GM18517 (cell line): ENCODE results near the gene TTC1.
"Not testable (repeated sequence)": the region's sequence is repeated elsewhere in the genome, so short reads cannot be mapped to it uniquely, and the experiment has no call there.

Experiments used
- ATAC-seq: cut with Tn5 transposase; IDR thresholded peaks from one replicate; pipeline ENCODE4 v1.9.1; 2021; ENCODE audit warnings: mild to moderate bottlenecking, moderate library complexity; ENCODE audit not compliant: unreplicated experiment

Gene TTC1

GRCh38 chr5:159993194-159993593 lies 15.7 kb upstream of the TTC1 start:
- ATAC-seq = no peak

GRCh38 chr5:159995907-159996306 lies 13.0 kb upstream of the TTC1 start:
- ATAC-seq = no peak

GRCh38 chr5:160001457-160001856 lies 7.5 kb upstream of the TTC1 start:
- no peak for ATAC-seq

GRCh38 chr5:160007514-160007913 lies 1.4 kb upstream of the TTC1 start:
- ATAC-seq = no peak

GRCh38 chr5:160008529-160008876 lies 436 bp upstream of the TTC1 start:
- peak; percentile 23 for ATAC-seq

- ATAC-seq = no peak
Observed at GRCh38 chr5:160009591-160009989, 651 bp downstream of the TTC1 start.

- no peak for ATAC-seq
Observed at GRCh38 chr5:160011471-160011870, 2.5 kb downstream of the TTC1 start.

- not testable (repeated sequence) for ATAC-seq
Observed at GRCh38 chr5:160014197-160014596, 5.3 kb downstream of the TTC1 start.

GRCh38 chr5:160018945-160019625 lies 10.1 kb downstream of the TTC1 start:
- ATAC-seq = no peak

- no peak for ATAC-seq
Observed at GRCh38 chr5:160020266-160020770, 11.4 kb downstream of the TTC1 start.

GRCh38 chr5:160020964-160021363 lies 12.0 kb downstream of the TTC1 start:
- no peak for ATAC-seq

GRCh38 chr5:160021831-160022446 lies 13.0 kb downstream of the TTC1 start:
- peak; percentile 88 for ATAC-seq

- ATAC-seq = no peak
Observed at GRCh38 chr5:160023007-160023907, 14.3 kb downstream of the TTC1 start.

GRCh38 chr5:160023908-160024630 lies 15.1 kb downstream of the TTC1 start:
- ATAC-seq = no peak

GRCh38 chr5:160029004-160029403 lies 20.1 kb downstream of the TTC1 start:
- no peak for ATAC-seq

- ATAC-seq = no peak
Observed at GRCh38 chr5:160029540-160030139, 20.7 kb downstream of the TTC1 start.

GRCh38 chr5:160030631-160031377 lies 21.9 kb downstream of the TTC1 start:
- no peak for ATAC-seq

GRCh38 chr5:160033546-160034252 lies 24.8 kb downstream of the TTC1 start:
- ATAC-seq = no peak

- ATAC-seq = no peak
Observed at GRCh38 chr5:160036243-160036642, 27.3 kb downstream of the TTC1 start.
